Uterus (tissue), 2 donors: ENCODE measurements around the gene PDHB.

Experiments used
- POLR2A ChIP-seq, 2 donors: fragments of 450-650 bp; IDR thresholded peaks; one replicate each; pipeline ENCODE4 v1.6.1; 2016; ENCODE audit warnings: antibody characterized with exemption in 2 of 2, mild to moderate bottlenecking in 1 of 2, moderate library complexity in 1 of 2
- TF ChIP-seq, protein P1 (sequence below), 4 experiments: fragments of 200-600 bp in 2 of 4; fragments of 450-650 bp in 2 of 4; sonication (generic) in 2 of 4; IDR thresholded peaks; one replicate each; pipeline ENCODE4 v1.5.1; 2016 to 2019; ENCODE audit warnings: antibody characterized with exemption in 4 of 4, mild to moderate bottlenecking in 2 of 4, moderate library complexity in 1 of 4

DNA sequence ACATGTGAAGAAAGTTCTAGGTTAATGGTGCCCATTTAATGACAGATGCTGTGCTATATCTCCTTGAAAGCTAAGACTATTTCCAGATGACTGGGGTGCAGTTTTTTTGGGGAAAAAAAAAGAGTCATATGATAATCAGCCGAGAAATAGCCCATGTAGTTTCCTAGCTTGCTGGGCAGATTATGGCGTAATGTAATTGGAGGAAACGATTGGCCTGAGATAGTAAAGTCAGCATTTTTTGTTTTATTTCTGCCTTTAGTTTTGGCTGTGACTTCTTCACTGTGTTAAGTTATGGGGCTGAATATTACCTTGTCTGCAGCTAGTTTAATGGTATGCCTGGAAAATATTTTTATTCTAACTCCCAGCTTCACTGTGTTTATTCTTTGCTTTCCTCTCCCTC lies 24.0 kb downstream of the PDHB start:
- TF ChIP-seq, protein P1, sequence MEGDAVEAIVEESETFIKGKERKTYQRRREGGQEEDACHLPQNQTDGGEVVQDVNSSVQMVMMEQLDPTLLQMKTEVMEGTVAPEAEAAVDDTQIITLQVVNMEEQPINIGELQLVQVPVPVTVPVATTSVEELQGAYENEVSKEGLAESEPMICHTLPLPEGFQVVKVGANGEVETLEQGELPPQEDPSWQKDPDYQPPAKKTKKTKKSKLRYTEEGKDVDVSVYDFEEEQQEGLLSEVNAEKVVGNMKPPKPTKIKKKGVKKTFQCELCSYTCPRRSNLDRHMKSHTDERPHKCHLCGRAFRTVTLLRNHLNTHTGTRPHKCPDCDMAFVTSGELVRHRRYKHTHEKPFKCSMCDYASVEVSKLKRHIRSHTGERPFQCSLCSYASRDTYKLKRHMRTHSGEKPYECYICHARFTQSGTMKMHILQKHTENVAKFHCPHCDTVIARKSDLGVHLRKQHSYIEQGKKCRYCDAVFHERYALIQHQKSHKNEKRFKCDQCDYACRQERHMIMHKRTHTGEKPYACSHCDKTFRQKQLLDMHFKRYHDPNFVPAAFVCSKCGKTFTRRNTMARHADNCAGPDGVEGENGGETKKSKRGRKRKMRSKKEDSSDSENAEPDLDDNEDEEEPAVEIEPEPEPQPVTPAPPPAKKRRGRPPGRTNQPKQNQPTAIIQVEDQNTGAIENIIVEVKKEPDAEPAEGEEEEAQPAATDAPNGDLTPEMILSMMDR (IDR thresholded peaks at IDR 0.05): no peak
- TF ChIP-seq POLR2A (IDR thresholded peaks at IDR 0.05): no peak
